HG02759 (cell line): ENCODE data around the gene COX8A.

Experiments
- ATAC-seq: cut with Tn5 transposase; IDR thresholded peaks from one replicate; pipeline ENCODE4 v1.9.1; 2021; ENCODE audit warnings: mild to moderate bottlenecking, moderate library complexity; ENCODE audit not compliant: unreplicated experiment

Gene COX8A

DNA sequence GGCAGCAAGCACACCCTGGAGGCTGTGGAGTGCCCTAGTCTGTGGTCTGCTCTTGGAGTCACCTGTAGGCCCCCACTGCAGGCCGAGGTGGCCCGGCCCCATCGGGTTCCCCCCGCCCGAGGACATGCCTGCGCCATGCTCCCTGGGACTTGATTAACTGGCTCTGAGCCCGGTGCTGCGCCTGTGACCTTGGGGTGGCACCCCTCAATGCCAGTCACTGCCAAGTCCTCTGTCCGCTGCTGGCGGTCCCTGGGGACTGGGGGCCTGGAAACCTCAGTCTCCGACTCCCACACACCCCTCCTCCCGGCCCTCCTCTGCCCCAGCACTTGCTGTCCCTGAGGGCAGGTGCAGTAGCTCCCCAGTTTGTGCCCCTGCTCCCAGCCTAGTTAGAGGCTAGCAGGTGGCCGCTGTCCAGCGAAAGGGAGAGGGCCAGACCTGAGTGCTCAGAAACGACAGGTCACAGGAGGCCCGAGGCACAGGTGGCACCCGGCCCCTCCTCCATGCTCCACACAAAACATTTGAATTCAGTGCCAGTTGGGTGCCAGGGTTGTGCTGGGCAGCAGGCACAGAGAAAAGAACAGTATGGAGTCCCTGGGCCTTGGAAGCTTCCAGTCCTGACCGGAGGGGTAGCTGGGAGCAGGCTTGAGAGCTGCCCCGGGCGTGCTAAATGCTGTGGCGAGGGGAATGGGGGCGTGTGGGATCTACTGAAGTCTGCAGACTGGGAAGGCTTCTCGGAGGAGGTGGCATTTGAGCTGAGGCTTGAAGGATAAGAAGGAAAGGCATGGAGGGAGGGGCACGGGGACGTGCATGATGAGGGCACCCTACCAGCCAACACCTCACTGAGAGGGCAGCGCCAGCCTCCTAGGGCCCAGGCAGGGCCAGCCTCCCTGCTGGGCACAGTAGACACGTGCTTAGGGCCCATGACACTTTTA, 45.0 kb downstream of the COX8A start:
- ATAC-seq = no peak

DNA sequence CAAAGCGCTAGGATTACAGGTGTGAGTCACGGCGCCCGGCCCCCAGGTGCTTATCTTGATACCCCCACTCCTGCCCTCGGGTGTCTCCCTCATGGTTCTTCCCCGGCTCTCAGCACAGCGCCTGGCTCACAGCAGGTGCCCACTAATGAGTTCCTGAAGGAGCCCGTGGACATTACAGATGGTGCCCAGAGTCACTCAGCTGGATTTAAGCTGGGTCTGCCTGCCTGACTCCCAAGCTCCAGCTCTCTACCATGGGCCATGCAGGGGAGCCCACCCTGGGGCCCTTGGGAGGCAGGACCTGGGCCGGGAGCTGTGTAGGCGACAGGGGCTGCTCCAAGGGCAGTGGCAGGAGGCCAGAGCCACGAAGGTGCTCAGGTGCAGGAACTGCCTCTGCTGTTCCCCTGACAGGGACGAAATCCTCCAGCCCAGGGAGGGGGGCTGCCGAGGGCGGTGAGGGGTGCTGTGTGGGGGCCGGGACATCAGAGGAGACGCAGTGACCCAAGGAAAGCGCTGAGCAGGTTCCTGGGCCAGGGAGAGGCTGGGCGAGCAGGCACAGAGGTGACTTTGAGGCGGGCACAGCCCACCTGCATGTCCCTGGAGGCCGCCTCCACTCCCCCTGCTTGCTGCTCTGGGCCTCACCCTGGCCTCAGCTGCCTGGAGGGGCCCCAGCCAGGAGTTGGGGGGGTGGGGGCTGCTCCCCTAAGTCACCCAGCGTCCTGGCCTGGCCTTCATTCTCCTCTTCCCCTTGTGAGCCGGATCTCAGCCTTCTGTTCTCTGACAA, 46.7 kb downstream of the COX8A start:
- no peak for ATAC-seq

DNA sequence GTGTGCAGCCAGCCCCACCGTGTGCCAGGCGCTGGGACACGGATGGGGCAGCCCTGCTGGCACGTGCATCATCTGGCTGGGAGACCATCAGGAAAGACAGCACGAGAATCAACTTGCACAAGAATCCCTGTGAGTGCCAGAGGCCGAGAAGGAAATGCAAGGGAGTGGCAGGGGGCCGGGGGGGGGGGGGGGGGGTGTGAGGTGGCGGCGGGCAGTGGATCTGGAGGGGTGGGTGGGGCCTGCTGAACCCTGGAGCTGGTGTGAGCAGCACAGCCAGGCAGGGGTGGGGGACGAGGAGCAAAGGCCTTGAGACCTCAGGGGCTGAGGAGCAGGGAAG, 47.3 kb downstream of the COX8A start:
- no peak for ATAC-seq

DNA sequence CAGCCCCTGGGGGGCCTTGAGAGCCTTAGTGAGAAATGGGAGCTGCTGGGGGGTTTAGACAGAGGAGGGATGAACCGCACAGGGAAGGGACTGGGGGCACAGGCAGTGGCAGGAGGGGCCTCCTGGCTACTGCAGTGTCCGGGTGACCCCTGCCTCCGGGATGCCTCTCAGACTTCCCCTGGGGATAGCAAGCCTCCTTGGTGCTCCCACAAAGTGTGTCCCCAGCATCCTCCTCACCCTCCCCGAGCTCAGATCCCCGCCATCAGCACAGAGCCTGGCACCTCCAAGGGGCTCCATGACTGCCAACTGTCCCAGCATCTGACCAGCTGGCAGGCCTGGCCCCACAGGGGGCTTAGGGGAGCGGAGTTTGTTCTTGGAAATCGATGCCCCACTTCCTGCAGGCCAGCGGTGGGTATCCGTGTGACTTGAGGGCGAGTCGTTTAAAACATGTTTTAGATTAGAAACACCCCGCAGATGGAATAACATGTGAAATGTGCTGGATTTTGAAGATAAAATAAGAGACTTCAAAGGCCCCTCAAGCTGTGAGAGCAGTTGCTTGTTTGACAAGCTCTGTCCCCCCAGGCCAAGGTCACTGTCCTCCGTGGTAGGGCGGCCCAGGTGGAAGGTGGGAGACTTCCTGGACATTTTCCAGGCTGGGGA, 47.8 kb downstream of the COX8A start:
- no peak for ATAC-seq

DNA sequence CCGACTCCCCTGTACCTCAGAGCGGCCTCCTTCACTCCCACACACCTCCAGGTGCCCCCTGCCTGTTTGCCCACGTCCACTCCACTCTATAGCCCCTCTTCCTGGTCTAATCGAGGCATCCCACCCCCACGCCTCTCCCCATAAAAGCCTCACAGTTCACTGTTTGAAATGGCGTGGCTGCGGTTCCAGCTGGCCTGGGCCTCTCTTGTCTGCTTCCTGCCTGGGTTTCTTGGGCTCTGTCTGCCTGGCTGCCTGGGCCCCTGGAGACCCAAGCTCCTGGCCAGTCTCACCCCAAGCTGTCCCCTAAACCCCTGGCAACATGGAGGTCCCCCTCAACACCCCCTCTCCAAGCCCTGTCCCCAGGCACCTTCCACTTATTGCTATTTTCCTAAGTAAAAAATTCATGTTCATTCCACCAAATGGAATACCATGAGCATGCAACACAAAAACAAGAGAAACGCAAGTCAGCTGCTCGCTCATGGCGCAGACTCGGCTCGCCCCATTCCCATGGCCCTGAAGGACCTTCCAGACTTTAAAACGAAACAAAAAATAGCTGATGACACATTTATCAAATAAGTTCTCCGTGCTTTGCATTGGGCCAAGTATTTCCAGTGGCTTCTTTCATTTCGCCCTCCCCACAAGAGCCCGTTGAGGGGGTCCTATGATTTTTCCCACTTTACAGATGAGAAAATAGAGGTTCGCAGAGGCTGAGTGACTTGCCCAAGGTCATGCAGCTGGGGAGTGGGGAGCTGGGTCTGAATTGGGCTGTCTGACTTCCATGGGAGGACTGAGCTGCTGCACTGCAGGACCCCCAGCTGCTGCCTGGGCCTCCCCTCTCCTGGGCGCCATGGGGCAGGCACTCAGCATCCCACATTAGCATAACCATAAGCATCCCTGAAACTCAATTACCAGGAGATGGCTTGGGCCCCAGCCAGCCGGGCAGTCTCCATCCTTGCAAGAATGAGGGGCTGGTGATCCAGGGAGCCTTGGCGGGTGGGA, 49.6 kb downstream of the COX8A start:
- no peak for ATAC-seq

DNA sequence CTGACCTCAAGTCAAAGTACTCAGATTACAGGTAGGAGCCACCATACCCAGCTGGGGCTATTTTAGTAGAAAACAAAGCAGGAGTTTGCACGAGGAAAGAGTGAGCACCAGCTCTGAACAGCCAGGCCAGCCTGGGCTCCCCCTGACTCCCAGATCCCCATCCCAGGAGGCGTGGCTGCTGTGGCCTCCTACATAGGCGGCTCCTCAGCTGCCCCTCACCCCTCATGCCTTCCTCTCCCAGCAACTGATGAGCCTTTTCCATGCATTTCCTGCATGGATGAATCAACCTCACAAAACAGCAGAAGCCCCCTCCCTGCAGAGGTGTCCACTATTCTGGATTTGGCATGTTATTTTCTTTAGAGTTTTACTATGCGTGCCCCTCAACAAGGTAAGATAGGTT, 50.8 kb downstream of the COX8A start:
- ATAC-seq = no peak
